Measurements from ENCODE around the gene KIAA1671.

KIAA1671 gene

DNA sequence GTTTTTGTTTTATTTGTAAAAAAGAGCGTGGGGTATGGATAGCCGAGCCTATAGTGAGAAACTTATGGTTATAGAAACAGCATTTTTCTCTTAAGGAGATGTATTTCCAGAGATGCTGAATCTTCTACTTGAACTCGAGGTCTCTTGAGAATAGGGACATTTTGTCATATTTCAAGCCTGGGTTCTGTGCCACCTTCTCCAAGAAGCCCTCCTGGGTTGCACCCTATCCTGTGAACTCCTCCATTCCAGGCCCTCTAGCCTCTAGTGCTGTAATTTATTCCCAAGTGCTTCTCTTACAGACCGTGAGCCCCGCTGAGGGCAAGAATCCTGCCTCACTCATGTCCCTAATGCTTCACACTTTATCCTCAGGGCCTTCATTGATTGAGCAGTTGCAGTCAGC, 108.6 kb downstream of the KIAA1671 start:
- H3K4me2 ChIP-seq (ENCODE audit: low read depth, low read length, poor library complexity, severe bottlenecking), result no peak overlapping the region

DNA sequence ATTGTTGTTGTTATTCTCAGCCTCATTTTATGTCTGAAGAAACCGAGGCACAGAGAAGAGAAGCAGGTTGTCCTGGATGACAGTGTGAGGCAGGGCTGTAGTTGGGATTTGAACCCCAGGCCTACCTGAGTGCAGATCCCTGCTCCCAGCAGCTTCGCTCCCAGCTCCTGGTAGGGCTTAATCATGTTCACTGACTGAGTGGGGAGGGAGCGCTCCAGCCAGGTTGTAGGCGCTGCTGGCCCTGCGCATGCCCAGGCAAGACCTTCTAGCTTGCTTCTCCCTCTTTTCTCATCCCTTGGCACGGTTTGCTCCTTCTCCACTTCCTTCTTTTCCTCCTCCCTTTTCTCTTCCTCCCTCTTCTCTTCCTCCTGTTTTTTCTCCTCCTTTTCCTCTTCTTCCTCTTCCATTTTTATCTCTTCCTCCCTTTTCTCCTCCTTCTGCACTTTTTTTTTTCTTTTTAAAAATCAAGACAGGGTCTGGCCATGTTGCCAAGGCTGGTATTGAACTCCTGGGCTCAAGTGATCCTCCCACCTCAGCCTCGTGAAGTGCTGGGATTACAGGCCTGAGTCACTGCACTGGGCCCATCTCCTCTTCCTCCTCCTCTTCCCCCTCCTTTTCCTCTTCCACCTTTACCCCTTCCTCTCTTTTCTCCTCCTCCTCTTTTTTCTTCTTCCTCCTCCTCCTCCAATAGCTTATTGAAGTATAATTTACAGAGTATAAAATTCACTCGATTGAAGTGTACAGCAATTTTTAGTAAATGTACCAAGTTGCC, 109.3 kb downstream of the KIAA1671 start:
- Histone ChIP-seq H3K9me3 (ENCODE audit: insufficient read depth, low read length) (no peaks in the 10 kb centered on the region), H3K79me2 (ENCODE audit: insufficient read depth, low read length) (no peaks in the 10 kb centered on the region), H3K9me2 (replicated peaks; ENCODE audit: insufficient read depth, low read length) (no peaks in the 10 kb centered on the region), H3K9ac (ENCODE audit: low read length) (no peak overlapping the region), H3K36me3 (ENCODE audit: low read length) (no peaks in the 10 kb centered on the region), H3F3A (ENCODE audit: insufficient read depth) (no peaks in the 10 kb centered on the region), H3K27ac (ENCODE audit: low read depth, low read length) (no peak overlapping the region), H2AFZ (ENCODE audit: low read depth, low read length, severe bottlenecking) (no peak overlapping the region), H3K4me2 (ENCODE audit: low read depth, low read length, poor library complexity, severe bottlenecking) (no peak overlapping the region), H4K20me1 (ENCODE audit: low read depth, low read length) (no peaks in the 10 kb centered on the region), H3K4me3 (ENCODE audit: insufficient read depth, low read length, poor library complexity, severe bottlenecking) (no peak overlapping the region), H3K27me3 (ENCODE audit: low read length) (no peaks in the 10 kb centered on the region)
- no peak for TF ChIP-seq EZH2phosphoT487 (conservative IDR thresholded peaks at IDR 0.05; ENCODE audit: low read length)
- TF ChIP-seq, protein P1, sequence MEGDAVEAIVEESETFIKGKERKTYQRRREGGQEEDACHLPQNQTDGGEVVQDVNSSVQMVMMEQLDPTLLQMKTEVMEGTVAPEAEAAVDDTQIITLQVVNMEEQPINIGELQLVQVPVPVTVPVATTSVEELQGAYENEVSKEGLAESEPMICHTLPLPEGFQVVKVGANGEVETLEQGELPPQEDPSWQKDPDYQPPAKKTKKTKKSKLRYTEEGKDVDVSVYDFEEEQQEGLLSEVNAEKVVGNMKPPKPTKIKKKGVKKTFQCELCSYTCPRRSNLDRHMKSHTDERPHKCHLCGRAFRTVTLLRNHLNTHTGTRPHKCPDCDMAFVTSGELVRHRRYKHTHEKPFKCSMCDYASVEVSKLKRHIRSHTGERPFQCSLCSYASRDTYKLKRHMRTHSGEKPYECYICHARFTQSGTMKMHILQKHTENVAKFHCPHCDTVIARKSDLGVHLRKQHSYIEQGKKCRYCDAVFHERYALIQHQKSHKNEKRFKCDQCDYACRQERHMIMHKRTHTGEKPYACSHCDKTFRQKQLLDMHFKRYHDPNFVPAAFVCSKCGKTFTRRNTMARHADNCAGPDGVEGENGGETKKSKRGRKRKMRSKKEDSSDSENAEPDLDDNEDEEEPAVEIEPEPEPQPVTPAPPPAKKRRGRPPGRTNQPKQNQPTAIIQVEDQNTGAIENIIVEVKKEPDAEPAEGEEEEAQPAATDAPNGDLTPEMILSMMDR (IDR thresholded peaks at IDR 0.05; ENCODE audit: insufficient read depth, low read length, poor library complexity, severe bottlenecking), result no peak

More for the DNA sequence above, 108.6 kb downstream of the KIAA1671 start:
- H3K9me2 ChIP-seq (replicated peaks; ENCODE audit: insufficient read depth, low read length), result no peaks in the 10 kb centered on the region
- H3K36me3 ChIP-seq (ENCODE audit: low read length), result no peaks in the 10 kb centered on the region
- H3K79me2 ChIP-seq (ENCODE audit: insufficient read depth, low read length), result no peaks in the 10 kb centered on the region
- no peak overlapping the region for H3K4me3 ChIP-seq (ENCODE audit: insufficient read depth, low read length, poor library complexity, severe bottlenecking)
- no peak overlapping the region for H3K9ac ChIP-seq (ENCODE audit: low read length)
- H3K9me3 ChIP-seq (ENCODE audit: insufficient read depth, low read length), result no peaks in the 10 kb centered on the region
- no peaks in the 10 kb centered on the region for H4K20me1 ChIP-seq (ENCODE audit: low read depth, low read length)
- H3K27ac ChIP-seq (ENCODE audit: low read depth, low read length), result no peak overlapping the region
- TF ChIP-seq, protein P1 (IDR thresholded peaks at IDR 0.05; ENCODE audit: insufficient read depth, low read length, poor library complexity, severe bottlenecking), result no peak
- TF ChIP-seq EZH2phosphoT487 (conservative IDR thresholded peaks at IDR 0.05; ENCODE audit: low read length), result no peak
- H3K27me3 ChIP-seq (ENCODE audit: low read length), result no peaks in the 10 kb centered on the region
- H3F3A ChIP-seq (ENCODE audit: insufficient read depth), result no peaks in the 10 kb centered on the region
- H2AFZ ChIP-seq (ENCODE audit: low read depth, low read length, severe bottlenecking), result no peak overlapping the region

DNA sequence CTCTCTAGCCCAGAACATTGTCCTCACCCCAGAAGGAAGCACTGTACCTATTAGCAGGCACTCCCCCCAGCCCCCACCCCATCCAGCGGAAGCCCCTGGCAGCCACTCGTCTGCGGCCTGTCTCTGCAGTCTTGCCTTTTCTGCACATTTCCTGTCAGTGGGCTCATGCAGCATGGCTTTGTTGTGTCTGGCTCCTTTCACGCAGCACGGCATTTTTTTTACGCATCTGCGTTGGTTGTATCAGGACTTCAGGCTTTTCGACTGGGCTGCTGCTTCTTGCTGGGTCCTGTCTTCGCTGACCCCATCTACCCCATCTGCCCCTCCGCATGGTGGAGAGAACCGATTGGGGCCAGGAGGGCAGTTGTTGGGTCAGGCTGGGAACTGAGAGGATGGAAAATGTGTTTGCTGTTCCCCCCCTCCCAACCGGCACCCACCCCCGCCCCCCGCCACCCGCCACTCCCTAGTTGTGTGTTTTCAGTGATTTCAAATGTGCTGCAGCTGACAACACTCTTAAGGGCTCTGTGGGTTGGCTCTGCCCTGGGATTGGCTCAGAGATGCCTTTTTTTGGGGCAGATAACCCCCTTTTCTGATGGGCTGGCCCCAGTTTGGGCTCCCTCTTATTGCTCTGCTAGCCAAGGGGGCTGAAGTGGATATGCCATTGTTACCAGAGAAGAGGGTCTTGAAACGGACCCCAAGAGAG, 110.0 kb downstream of the KIAA1671 start:
- no peak overlapping the region for H3K27ac ChIP-seq (ENCODE audit: low read depth, low read length)

More for the DNA sequence above, 110.0 kb downstream of the KIAA1671 start:
- Histone ChIP-seq H3K27me3 (ENCODE audit: low read length) (no peaks in the 10 kb centered on the region), H3K79me2 (ENCODE audit: insufficient read depth, low read length) (no peaks in the 10 kb centered on the region), H2AFZ (ENCODE audit: low read depth, low read length, severe bottlenecking) (no peak overlapping the region), H3K9me3 (ENCODE audit: insufficient read depth, low read length) (no peaks in the 10 kb centered on the region), H3K4me3 (ENCODE audit: insufficient read depth, low read length, poor library complexity, severe bottlenecking) (no peak overlapping the region), H3K9ac (ENCODE audit: low read length) (no peak overlapping the region), H4K20me1 (ENCODE audit: low read depth, low read length) (no peaks in the 10 kb centered on the region), H3K4me2 (ENCODE audit: low read depth, low read length, poor library complexity, severe bottlenecking) (no peak overlapping the region), H3K36me3 (ENCODE audit: low read length) (no peaks in the 10 kb centered on the region), H3F3A (ENCODE audit: insufficient read depth) (no peaks in the 10 kb centered on the region), H3K9me2 (replicated peaks; ENCODE audit: insufficient read depth, low read length) (no peaks in the 10 kb centered on the region)
- TF ChIP-seq, protein P1 (IDR thresholded peaks at IDR 0.05; ENCODE audit: insufficient read depth, low read length, poor library complexity, severe bottlenecking), result no peak
- TF ChIP-seq EZH2phosphoT487 (conservative IDR thresholded peaks at IDR 0.05; ENCODE audit: low read length), result no peak

All from SU-DHL-6 (cell line).